OCI-LY7 (cell line): ENCODE measurements around the gene TTLL9. TPM values are rescaled to one million over a fixed set of nuclear protein-coding genes. Genes with fewer than 3 reads are reported as not detected.
A peak's percentile ranks its signal among the peaks of the same experiment; 100 is the strongest.

Source experiments
- BruUV-seq: library from RNA; stranded (reverse); fragments of 400-500 nt; replicated peaks from 2 replicates; lab custom pipeline; 2021; lab: Mats Ljungman, UMichigan
- CTCF ChIA-PET: fragments of 300-600 bp; sonication (Branson Sonifier 250); formaldehyde crosslinking; loops from one replicate; lab custom pipeline; 2022; ENCODE audit warnings: antibody characterized with exemption; ENCODE audit not compliant: unreplicated experiment; lab: Charles Lee
- POLR2A ChIA-PET: fragments of 300-600 bp; sonication (Branson Sonifier 250); formaldehyde crosslinking; loops from one replicate; lab custom pipeline; 2022; ENCODE audit warnings: antibody characterized with exemption; lab: Charles Lee
- DNase-seq: peaks from one replicate; pipeline ENCODE4 v3.0.0-alpha.2; 2015; ENCODE audit warnings: low spot score
- H2AFZ ChIP-seq: fragments of 200-600 bp; sonication (generic), shearing (Covaris generic); 2 replicates; pipeline ENCODE4 v1.6.1; 2014; ENCODE audit warnings: mild to moderate bottlenecking, antibody characterized with exemption, low read length, moderate library complexity
- H3K27ac ChIP-seq: fragments of 200-600 bp; sonication (generic); 2 replicates; pipeline ENCODE4 v1.5.1; 2014; ENCODE audit warnings: mixed run types, low read depth, mild to moderate bottlenecking, moderate library complexity, low read length, inconsistent platforms; ENCODE audit not compliant: poor library complexity, severe bottlenecking
- H3K36me3 ChIP-seq: fragments of 200-600 bp; sonication (generic); 2 replicates; pipeline ENCODE4 v1.6.1; 2014; ENCODE audit warnings: mild to moderate bottlenecking, antibody characterized with exemption, low read length, moderate library complexity, mixed read lengths; ENCODE audit not compliant: insufficient read depth
- H3K4me1 ChIP-seq: fragments of 200-600 bp; sonication (generic); 2 replicates; pipeline ENCODE4 v1.5.1; 2014; ENCODE audit warnings: mild to moderate bottlenecking, low read length; ENCODE audit not compliant: insufficient read depth, poor library complexity, severe bottlenecking
- H3K4me2 ChIP-seq: fragments of 200-600 bp; sonication (generic); 2 replicates; pipeline ENCODE4 v1.6.1; 2014; ENCODE audit warnings: mild to moderate bottlenecking, low read length
- H3K4me3 ChIP-seq: fragments of 200-600 bp; sonication (generic); 2 replicates; pipeline ENCODE4 v1.5.1; 2014; ENCODE audit warnings: mild to moderate bottlenecking, low read depth, low read length; ENCODE audit not compliant: poor library complexity, severe bottlenecking
- H3K79me2 ChIP-seq: fragments of 200-600 bp; sonication (generic); 2 replicates; pipeline ENCODE4 v1.6.1; 2016; ENCODE audit warnings: low read depth, mild to moderate bottlenecking, low read length, moderate library complexity, mixed read lengths; ENCODE audit not compliant: insufficient read depth
- H3K9me2 ChIP-seq: fragments of 200-600 bp; sonication (generic); 2 replicates; pipeline ENCODE4 v1.6.1; 2016; ENCODE audit warnings: mild to moderate bottlenecking, low read length, mixed read lengths; ENCODE audit not compliant: insufficient read depth
- H3K9me3 ChIP-seq: fragments of 200-600 bp; sonication (generic); 2 replicates; pipeline ENCODE4 v1.6.1; 2014; ENCODE audit warnings: mild to moderate bottlenecking, mixed run types, low read length, mixed read lengths
- H4K20me1 ChIP-seq: fragments of 200-600 bp; sonication (generic); 2 replicates; pipeline ENCODE4 v1.6.1; 2014; ENCODE audit warnings: mild to moderate bottlenecking, antibody characterized with exemption, low read length, moderate library complexity, mixed read lengths; ENCODE audit not compliant: insufficient read depth
- EZH2phosphoT487 ChIP-seq: fragments of 200-600 bp; sonication (generic); IDR thresholded peaks from 2 replicates; pipeline ENCODE4 v1.6.1; 2018; ENCODE audit warnings: low read depth, borderline replicate concordance, mild to moderate bottlenecking, mixed run types, antibody characterized with exemption, low read length, moderate library complexity, mixed read lengths
- intact Hi-C: fragments of 100-400 bp; cut with micrococcal nuclease; formaldehyde crosslinking; loops from one replicate; pipeline ENCODE4 v1.10.0; 2022; ENCODE audit not compliant: unreplicated experiment
- total RNA-seq, 2 experiments: library from RNA; depleted of rRNA in 1 of 2; stranded (reverse); fragments of >200 nt in 1 of 2; shearing (Covaris generic) in 1 of 2; gene quantifications; 2 replicates each; pipeline ENCODE4 v1.2.3, GENCODE V29; 2014 to 2022
- TF ChIP-seq, protein P1 (sequence below): fragments of 200-600 bp; sonication (generic); conservative IDR thresholded peaks from 2 replicates; pipeline ENCODE4 v1.5.1; 2014; ENCODE audit warnings: mild to moderate bottlenecking, antibody characterized with exemption, low read length, moderate library complexity, mixed read lengths

TTLL9 gene
- total RNA-seq, 2 experiments from 2014 or later = not detected

DNA sequence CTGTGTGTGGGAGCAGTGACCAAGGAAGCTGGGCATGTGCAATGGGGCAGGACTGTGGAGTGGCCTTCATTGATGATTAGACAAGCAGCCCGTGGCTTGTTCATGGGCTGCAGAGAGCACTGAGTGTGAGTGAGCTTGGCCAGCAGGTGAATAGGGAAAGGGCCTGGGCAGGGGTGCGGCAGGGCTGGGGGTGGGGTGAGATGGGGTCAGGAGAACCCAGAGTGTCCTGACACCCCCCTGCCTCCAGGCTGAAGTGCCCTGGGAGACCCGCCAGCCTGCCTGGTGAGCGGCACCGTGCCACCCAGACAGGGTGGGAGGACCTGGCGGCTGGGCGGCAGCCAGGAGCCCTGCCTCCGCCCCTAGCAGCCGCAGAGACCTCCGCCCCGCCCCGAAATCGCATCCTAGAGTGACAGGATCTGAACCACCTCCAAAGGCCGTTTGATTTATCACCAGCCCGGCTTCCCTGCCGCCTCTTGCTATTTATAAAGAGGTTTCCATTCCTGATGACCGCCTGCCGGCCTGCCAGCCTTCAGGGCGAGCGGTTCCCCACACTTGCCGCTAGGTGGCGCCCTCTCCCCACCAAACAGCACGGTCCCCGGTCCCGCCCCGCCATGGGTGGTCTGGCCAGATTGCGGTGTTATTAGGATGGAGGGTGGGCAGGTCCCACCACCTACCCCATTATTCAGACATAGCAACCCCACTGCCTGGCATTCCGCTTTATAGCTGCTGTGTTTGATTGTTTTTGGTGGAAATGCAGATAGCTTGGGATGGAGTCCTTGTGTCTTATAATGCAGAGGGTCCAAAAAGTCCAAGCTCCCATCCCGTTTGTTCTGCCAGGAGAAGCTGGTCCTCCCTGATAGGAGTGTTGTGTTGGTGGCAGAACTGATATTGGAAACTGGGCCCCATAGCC, 47.8 kb upstream of the TTLL9 start:
- H3K27ac ChIP-seq = no peak overlapping the region
- no peaks in the 10 kb centered on the region for H3K36me3 ChIP-seq
- CTCF ChIA-PET = interaction anchor here (0.5 to 1.1 kb wide), 2 partner anchors 24 to 268 kb away, joined by 3 read pairs; no protein-coding TSS in a partner anchor
- no peak overlapping the region for H3K4me2 ChIP-seq
- DNase-seq = peak; percentile 72
- no peaks in the 10 kb centered on the region for H4K20me1 ChIP-seq
- H3K79me2 ChIP-seq = no peaks in the 10 kb centered on the region
- no peaks in the 10 kb centered on the region for H3K9me3 ChIP-seq
- H3K9me2 ChIP-seq = no peaks in the 10 kb centered on the region
- intact Hi-C loops = loop anchor here (1.0 to 10.0 kb wide), 2 partner anchors 24 to 632 kb away; no protein-coding TSS in a partner anchor
- BruUV-seq = no TSS peak
- no peak overlapping the region for H2AFZ ChIP-seq
- H3K4me3 ChIP-seq = no peak overlapping the region
- no peak for TF ChIP-seq EZH2phosphoT487
- TF ChIP-seq, protein P1, sequence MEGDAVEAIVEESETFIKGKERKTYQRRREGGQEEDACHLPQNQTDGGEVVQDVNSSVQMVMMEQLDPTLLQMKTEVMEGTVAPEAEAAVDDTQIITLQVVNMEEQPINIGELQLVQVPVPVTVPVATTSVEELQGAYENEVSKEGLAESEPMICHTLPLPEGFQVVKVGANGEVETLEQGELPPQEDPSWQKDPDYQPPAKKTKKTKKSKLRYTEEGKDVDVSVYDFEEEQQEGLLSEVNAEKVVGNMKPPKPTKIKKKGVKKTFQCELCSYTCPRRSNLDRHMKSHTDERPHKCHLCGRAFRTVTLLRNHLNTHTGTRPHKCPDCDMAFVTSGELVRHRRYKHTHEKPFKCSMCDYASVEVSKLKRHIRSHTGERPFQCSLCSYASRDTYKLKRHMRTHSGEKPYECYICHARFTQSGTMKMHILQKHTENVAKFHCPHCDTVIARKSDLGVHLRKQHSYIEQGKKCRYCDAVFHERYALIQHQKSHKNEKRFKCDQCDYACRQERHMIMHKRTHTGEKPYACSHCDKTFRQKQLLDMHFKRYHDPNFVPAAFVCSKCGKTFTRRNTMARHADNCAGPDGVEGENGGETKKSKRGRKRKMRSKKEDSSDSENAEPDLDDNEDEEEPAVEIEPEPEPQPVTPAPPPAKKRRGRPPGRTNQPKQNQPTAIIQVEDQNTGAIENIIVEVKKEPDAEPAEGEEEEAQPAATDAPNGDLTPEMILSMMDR = peak; percentile 98
- H3K4me1 ChIP-seq = no peaks in the 10 kb centered on the region
- POLR2A ChIA-PET = interaction anchor here (0.6 kb wide), 1 partner anchor 1380 kb away, joined by 5 read pairs; no protein-coding TSS in a partner anchor

DNA sequence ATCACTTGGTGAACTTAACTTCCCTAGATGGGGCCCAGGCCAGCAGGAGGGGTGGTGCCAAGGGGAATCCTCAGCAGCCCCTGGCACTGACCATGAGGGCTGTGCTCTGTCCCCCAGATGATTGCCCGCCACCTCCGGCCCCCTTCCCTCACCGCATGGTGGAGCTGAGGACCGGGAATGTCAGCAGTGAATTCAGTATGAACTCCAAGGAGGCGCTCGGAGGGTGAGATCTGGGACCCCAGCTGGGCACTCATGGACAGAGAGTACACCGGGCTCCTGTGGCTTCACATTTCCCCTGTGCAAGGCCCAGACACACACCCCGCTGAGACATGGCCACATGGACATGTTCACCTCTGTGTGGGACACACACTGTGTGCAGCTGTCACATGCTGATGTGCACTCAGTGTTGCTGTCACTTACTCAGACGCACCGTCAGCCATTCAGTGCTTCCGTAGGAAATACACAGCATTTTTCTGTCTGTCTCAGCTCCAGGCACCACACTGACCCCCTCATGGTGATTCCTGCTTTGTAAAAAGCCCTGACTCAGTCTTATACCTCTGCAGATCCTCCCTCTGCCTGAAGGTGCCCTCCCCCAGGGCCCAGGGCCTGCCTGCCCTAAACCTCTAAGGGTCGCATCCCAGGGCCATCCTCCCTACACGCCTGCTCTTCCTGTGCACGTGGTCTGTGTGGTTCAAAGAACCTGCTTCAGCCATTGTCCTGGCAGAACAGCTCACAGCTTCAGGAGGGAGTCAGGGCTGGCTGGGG, 46.9 kb upstream of the TTLL9 start:
- H2AFZ ChIP-seq = no peak overlapping the region
- no peak overlapping the region for H3K27ac ChIP-seq
- H3K9me2 ChIP-seq = no peaks in the 10 kb centered on the region
- no peaks in the 10 kb centered on the region for H3K9me3 ChIP-seq
- ChIA-PET POLR2A (interaction anchor here (0.6 kb wide), 1 partner anchor 1379 kb away, joined by 5 read pairs; no protein-coding TSS in a partner anchor), CTCF (interaction anchor here (1.1 kb wide), 1 partner anchor 23 kb away, joined by 3 read pairs; no protein-coding TSS in a partner anchor)
- no peaks in the 10 kb centered on the region for H3K36me3 ChIP-seq
- TF ChIP-seq, protein P1 = no peak
- TF ChIP-seq EZH2phosphoT487 = no peak
- H3K4me1 ChIP-seq = no peaks in the 10 kb centered on the region
- no TSS peak for BruUV-seq
- no peaks in the 10 kb centered on the region for H4K20me1 ChIP-seq
- intact Hi-C loops = loop anchor here (1.0 to 10.0 kb wide), 2 partner anchors 23 to 631 kb away; no protein-coding TSS in a partner anchor
- H3K79me2 ChIP-seq = no peaks in the 10 kb centered on the region
- no peak for DNase-seq
- no peak overlapping the region for H3K4me3 ChIP-seq
- H3K4me2 ChIP-seq = no peak overlapping the region
